Measurements from ENCODE around the gene KLHL28.

DNA sequence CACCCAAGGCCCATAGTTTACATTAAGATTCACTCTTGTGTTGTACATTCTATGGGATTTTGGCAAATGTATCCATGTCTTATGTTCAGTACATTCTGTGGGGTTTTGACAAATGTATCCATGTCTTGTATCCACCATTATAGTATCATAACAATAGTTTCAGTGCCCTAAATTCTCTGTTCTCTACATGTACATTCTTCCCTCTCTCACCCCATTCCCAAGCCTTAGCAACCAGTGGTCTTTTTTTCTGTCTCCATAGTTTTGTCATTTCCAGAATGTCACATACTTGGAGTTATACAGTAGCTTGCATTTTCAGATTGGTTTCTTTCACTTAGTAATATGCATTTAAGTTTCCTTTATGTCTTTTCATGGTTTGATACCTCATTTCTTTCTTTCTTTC lies 7.0 kb upstream of the KLHL28 start:
- TF ChIP-seq POLR2A (IDR thresholded peaks at IDR 0.05) = no peak
- TF ChIP-seq, protein P1, sequence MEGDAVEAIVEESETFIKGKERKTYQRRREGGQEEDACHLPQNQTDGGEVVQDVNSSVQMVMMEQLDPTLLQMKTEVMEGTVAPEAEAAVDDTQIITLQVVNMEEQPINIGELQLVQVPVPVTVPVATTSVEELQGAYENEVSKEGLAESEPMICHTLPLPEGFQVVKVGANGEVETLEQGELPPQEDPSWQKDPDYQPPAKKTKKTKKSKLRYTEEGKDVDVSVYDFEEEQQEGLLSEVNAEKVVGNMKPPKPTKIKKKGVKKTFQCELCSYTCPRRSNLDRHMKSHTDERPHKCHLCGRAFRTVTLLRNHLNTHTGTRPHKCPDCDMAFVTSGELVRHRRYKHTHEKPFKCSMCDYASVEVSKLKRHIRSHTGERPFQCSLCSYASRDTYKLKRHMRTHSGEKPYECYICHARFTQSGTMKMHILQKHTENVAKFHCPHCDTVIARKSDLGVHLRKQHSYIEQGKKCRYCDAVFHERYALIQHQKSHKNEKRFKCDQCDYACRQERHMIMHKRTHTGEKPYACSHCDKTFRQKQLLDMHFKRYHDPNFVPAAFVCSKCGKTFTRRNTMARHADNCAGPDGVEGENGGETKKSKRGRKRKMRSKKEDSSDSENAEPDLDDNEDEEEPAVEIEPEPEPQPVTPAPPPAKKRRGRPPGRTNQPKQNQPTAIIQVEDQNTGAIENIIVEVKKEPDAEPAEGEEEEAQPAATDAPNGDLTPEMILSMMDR (IDR thresholded peaks at IDR 0.05) = no peak
